HG02943 (cell line): ENCODE measurements around the gene KCNE4.

Experiments
- ATAC-seq: cut with Tn5 transposase; IDR thresholded peaks from one replicate; pipeline ENCODE4 v1.9.1; 2021; ENCODE audit warnings: mild to moderate bottlenecking, low read depth, moderate library complexity; ENCODE audit not compliant: unreplicated experiment

KCNE4 gene

GRCh38 chr2:223051693-223052289, at the start of gene KCNE4:
Gene KCNE4, plus strand, starts transcription at chr2:223052190. Its CDS starts 641 bp downstream, at chr2:223052831.
- no peak for ATAC-seq

- no peak for ATAC-seq
Observed at GRCh38 chr2:223003191-223003590, 48.8 kb upstream of the KCNE4 start.

GRCh38 chr2:223005496-223005895, 46.5 kb upstream of the KCNE4 start:
- ATAC-seq, result no peak

GRCh38 chr2:223007531-223007930, 44.5 kb upstream of the KCNE4 start:
- no peak for ATAC-seq

GRCh38 chr2:223008162-223008561, 43.8 kb upstream of the KCNE4 start:
- ATAC-seq, result no peak

GRCh38 chr2:223008956-223009355, 43.0 kb upstream of the KCNE4 start:
- no peak for ATAC-seq

- ATAC-seq, result no peak
Observed at GRCh38 chr2:223010641-223011040, 41.3 kb upstream of the KCNE4 start.

- ATAC-seq, result no peak
Observed at GRCh38 chr2:223012291-223012690, 39.7 kb upstream of the KCNE4 start.

- ATAC-seq, result no peak
Observed at GRCh38 chr2:223019390-223019930, 32.5 kb upstream of the KCNE4 start.

GRCh38 chr2:223019987-223020717, 31.8 kb upstream of the KCNE4 start:
- ATAC-seq, result peak; percentile 91

- no peak for ATAC-seq
Observed at GRCh38 chr2:223020971-223021675, 30.9 kb upstream of the KCNE4 start.

GRCh38 chr2:223026357-223027110, 25.5 kb upstream of the KCNE4 start:
- ATAC-seq, result no peak

- ATAC-seq, result no peak
Observed at GRCh38 chr2:223027442-223027841, 24.5 kb upstream of the KCNE4 start.

- ATAC-seq, result no peak
Observed at GRCh38 chr2:223029287-223029686, 22.7 kb upstream of the KCNE4 start.

- no peak for ATAC-seq
Observed at GRCh38 chr2:223032187-223033142, 19.5 kb upstream of the KCNE4 start.

GRCh38 chr2:223034221-223034975, 17.6 kb upstream of the KCNE4 start:
- ATAC-seq, result no peak

GRCh38 chr2:223036790-223037444, 15.1 kb upstream of the KCNE4 start:
- ATAC-seq, result no peak

- no peak for ATAC-seq
Observed at GRCh38 chr2:223037445-223037800, 14.6 kb upstream of the KCNE4 start.
